Measurements from ENCODE around the gene KRTAP20-2.

The KRTAP20-2 gene

DNA sequence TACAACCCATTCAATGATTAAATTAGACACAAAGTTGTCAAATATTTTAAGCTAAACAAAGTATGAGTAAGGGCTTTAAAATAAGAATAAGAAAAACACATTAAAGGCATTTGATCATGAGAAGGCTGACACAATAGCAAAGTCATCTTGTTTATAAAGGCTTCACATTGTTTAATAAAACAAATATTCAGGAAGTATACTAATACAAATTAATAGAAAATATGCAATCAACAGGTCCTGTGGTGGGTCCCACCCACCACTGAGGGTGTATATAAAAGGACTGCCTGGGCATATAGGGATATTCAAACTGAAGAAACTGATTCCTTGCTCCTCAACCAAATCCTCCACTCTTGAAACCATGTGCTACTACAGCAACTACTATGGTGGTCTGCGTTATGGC, at the start of gene KRTAP20-2:
TSS of gene KRTAP20-2 (plus strand) at position 301 of the 400 bp plus-strand sequence. CDS start at position 359, 58 bp downstream.
- no peak for DNase-seq

DNA sequence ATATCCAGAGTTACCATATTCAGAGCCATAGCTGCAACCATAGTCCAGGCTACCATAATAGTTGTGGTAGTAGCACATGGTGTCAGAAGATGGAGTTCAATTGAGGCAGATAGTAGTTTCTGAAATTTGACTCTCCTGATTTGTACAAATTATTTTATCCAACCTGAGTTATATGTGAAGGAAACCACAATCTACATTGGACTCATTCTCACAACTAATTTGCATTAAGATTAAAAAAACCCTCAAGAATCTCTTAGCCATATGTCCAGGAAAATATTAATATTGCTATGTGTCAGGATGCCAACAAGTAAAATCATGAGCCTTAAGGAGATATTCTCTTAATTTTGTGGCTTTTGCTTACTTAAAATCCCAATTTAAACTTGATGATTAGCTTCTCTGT, 44.7 kb upstream of the KRTAP20-2 start, which contains the start of gene KRTAP22-2:
TSS of gene KRTAP22-2 (minus strand) at position 101 of the 400 bp plus-strand sequence.
- DNase-seq = no peak

DNA sequence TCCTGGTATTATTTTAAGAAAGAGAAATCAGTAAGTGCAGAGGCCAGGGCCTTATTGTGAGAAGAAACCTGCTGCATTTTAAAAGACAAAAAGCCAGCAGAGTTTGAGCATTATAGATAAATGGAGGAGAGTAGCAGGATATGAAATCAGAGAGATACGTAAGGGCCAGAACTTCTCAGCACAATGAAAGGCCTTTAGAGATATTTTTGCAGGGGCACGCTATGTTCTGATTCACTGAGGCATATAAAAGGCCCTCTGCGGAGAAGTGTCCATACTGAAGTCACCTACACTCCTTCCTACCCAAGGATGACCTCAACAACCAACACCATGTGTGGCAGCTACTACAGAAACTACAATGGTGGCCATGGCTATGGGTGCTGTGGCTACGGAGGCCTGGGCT, 42.9 kb upstream of the KRTAP20-2 start, which contains the start of gene KRTAP6-3:
TSS of gene KRTAP6-3 (plus strand) at position 301 of the 400 bp plus-strand sequence. CDS start at position 307, 6 bp downstream.
- no peak for DNase-seq

GRCh38 chr21:30598802-30599201, 36.2 kb upstream of the KRTAP20-2 start, which contains the start of gene KRTAP6-2:
TSS of gene KRTAP6-2 (minus strand) at chr21:30598902. CDS start at chr21:30598874, 28 bp downstream.
- no peak for DNase-seq

DNA sequence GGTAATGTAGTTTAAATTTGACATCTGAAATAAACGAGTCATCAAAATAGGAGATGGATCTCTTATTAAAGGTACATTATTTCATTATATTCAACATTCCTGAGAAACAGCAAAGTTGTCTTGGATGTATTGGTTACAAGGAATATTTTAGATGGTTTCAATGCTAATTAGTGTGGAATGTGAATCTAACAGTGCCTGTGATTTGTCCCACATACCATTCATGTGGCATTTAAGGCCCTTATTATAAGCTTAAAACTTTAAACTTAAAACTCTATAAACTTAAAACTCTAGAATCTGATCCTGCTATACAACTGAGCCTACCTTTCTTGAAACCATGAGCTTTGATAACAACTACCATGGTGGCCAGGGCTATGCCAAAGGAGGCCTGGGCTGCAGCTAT, 34.2 kb upstream of the KRTAP20-2 start, which contains the start of gene KRTAP22-1:
TSS of gene KRTAP22-1 (plus strand) at position 301 of the 400 bp plus-strand sequence.
- no peak for DNase-seq

GRCh38 chr21:30605968-30606367, 29.0 kb upstream of the KRTAP20-2 start:
- no peak for DNase-seq

DNA sequence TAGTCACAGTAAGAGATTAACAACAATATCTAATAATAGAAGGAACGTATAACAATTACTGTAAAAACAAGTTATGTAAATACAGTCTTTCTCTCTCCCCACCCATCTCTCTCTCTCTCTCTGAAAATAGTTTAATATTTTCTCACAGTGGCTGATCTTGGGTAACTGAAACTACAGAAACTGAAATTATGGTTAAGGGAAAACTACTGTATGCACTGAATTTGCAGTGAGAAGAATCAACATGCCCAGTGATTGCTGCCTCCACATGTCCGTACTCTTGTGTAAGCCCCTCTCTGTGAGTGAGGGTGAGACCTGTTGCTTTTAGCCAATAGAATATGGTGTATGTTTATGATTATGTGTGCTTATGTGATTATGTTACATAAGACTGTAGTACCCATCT, 22.9 kb upstream of the KRTAP20-2 start:
- DNase-seq = no peak

- DNase-seq = no peak
Observed at GRCh38 chr21:30613836-30614235, 21.2 kb upstream of the KRTAP20-2 start, which contains the start of gene KRTAP6-1. TSS of gene KRTAP6-1 (minus strand) at chr21:30613930. CDS start at chr21:30613904, 26 bp downstream.

DNA sequence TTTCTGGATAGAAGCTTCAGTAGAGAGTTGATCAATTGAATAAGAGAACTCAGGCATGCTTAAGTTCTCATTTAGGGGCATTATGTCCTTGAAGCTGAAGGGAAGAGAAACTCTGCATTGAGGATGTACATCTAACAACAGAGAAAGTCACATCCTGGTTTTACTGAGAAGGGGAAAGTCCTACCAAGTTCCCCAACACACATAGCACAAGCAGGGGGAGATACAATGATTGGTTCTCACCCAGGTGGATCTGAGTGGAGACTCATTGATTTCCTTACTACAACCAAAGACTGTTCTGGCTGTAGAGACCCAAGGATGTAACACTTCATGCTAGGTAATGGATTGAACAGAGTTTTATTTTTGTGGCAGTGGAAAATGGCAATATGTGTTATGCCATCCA, 19.8 kb upstream of the KRTAP20-2 start:
- DNase-seq = no peak

- DNase-seq = no peak
Observed at GRCh38 chr21:30616125-30616524, 18.9 kb upstream of the KRTAP20-2 start, which contains the start of gene KRTAP20-1. TSS of gene KRTAP20-1 (plus strand) at chr21:30616425. CDS start at chr21:30616455, 30 bp downstream.

DNA sequence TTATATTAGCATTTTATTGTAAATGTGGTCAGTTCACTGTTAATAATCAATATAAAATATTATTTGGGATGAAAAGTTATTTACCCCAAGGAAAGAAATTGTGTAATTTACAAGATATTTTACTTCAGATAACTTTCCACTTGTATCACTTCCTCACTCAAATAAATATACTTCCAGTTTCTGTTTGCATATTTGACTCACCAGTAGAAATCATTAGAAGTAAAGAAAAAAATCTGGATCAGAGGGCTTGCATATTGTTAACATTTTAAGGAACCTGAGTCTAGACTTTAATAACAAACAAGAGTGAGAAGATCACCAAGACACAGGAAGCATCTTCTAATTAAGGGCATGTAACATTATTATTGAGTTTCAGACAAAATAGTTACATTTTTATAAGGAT, 14.9 kb upstream of the KRTAP20-2 start:
- DNase-seq = no peak

GRCh38 chr21:30620522-30620921, 14.5 kb upstream of the KRTAP20-2 start, which contains the start of gene KRTAP20-4:
TSS of gene KRTAP20-4 (plus strand) at chr21:30620627.
- DNase-seq = no peak

DNA sequence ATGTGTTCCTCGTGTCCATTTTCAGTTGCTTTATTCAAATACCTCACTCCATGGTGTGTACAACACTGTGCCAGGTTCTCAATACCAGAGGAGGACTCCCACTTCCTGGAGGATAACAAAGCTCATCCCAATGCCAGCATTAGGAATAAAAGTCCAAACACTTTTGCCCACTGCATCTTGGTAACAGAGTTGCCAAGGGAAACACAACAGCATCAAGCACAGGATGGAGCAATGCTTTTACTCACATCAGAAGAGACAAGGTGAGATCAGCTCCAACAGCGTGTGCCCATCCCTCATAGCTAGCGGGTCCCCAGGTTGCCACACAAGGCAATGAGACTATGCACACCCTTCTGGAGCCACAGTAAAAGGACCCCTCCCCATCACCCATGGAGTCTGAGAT, 11.6 kb upstream of the KRTAP20-2 start:
- no peak for DNase-seq

- no peak for DNase-seq
Observed at GRCh38 chr21:30625449-30626165, 9.4 kb upstream of the KRTAP20-2 start.

GRCh38 chr21:30628109-30628508, 6.9 kb upstream of the KRTAP20-2 start:
- no peak for DNase-seq

DNA sequence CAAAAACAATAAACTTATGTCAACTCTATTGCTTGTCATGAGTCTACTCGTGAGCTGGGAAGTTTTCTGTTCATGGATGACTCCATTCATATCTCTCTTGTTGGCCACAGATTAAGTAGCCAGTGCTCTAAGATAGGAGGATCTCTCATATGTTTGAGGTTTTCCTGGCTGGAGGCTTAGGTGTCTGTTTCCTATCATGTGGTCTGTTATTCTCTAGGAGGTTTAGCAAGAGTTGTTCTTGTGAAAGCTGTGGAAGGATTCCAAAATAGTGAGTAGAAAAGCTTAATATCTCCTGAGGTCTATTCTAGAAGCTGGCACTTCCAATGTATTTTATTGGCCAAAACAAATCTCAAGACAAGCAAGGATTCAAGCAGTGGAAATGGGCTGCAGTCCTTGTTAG, 5.8 kb upstream of the KRTAP20-2 start:
- no peak for DNase-seq

- no peak for DNase-seq
Observed at GRCh38 chr21:30638686-30639085, 3.7 kb downstream of the KRTAP20-2 start.

DNA sequence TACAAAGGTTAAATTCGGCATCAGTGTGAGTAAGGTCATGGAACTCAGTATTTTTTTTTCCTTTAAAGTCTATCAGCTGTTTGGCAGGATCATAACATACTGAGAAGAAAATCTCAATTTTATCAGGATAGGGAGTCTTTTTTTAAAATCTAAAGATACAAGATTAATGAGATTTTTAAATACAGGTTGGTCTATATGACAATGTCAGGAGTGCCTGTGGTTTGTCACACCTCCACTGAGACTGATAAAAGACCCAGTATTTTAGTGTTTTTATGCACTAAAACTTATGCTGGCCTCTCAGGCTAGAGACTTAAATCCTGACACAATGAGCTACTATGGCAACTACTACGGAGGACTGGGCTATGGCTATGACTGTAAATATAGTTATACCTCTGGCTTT, 7.6 kb downstream of the KRTAP20-2 start, which contains the start of gene KRTAP20-3:
TSS of gene KRTAP20-3 (plus strand) at position 301 of the 400 bp plus-strand sequence.
- no peak for DNase-seq

GRCh38 chr21:30646904-30647414, 12.0 kb downstream of the KRTAP20-2 start:
- no peak for DNase-seq

DNA sequence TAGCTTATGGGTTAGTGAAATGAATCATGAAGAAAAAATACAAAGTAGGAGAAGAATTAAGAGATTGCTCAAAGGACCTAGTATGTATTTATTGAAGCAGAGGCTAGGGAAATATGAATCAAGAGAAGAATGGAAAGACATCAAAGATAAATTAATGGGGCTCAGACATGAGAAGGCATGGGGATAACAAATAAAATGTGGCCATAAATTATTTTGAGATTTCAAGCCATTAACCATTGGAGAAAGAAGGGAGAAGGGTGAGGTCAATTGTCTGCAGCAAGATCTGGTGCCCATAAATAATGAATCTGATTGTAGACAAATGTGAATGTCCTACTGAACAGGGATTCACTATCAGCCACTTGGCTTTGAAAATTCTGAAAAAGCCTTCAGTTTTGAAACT, 17.9 kb downstream of the KRTAP20-2 start:
- no peak for DNase-seq

GRCh38 chr21:30668776-30669175, 33.8 kb downstream of the KRTAP20-2 start:
- no peak for DNase-seq

DNA sequence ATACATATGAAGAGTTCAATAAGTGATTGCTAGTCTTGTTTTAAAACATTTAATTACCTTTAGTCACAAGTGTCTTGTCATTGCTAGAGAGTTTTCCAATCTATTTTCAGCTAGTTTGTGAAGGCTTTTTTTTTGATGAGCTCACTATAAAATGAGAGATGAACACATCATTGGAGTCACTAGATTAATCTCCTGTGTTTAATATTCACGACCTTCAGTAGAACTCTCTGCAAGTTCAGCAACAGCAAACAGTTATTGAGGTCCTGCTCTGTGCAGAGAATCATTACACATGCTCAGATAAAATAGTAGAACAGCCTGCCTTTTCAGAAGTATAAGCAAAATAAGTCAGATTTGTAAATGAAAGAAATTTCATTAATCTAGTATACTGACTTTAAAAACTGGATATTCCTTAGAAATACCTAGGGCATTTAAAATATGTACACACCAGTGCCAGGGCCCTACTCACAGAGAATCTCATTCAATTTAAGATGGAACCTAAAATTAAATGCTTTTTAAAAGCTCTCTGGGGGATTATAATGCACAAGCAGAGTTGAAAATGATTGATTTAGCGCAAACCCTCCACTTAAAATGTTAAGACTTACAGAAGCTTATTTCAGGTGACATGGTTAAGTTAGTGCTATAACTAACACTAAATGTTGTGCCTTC, 38.1 kb downstream of the KRTAP20-2 start:
- no peak for DNase-seq

DNA sequence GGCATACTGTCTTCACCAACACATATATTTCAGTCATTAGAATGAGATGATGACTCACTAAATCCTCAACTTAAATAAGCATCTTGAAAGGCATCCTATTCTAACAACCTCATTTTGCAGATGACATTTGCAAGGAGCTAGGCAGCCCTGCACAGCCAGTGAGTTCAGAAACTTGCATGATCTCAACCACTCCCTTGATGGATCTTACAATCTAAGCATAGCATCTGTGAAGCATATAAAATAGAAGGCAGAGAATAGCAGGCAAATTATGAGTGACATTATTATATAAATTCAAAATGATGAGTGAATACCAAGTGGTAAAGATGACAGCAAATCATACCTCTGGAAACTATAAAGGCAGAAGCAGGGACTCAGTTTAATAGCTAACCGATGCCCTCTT, 39.3 kb downstream of the KRTAP20-2 start:
- no peak for DNase-seq
